HG02885 (cell line): ENCODE results near the gene TRAPPC8.
"Not testable (repeated sequence)": the region's sequence is repeated elsewhere in the genome, so short reads cannot be mapped to it uniquely, and the experiment has no call there.

ENCODE experiments used
- ATAC-seq: cut with Tn5 transposase; IDR thresholded peaks from one replicate; pipeline ENCODE4 v1.9.1; 2021; ENCODE audit warnings: mild to moderate bottlenecking; ENCODE audit not compliant: unreplicated experiment, poor library complexity

Gene TRAPPC8

GRCh38 chr18:31877900-31878299 is 65.0 kb downstream of the TRAPPC8 start:
- ATAC-seq: no peak

GRCh38 chr18:31876707-31877106 is 66.2 kb downstream of the TRAPPC8 start:
- no peak for ATAC-seq

GRCh38 chr18:31875301-31875700 is 67.6 kb downstream of the TRAPPC8 start:
- no peak for ATAC-seq

- no peak for ATAC-seq
Measured at GRCh38 chr18:31863103-31863502, 79.8 kb downstream of the TRAPPC8 start.

GRCh38 chr18:31860488-31860887 is 82.4 kb downstream of the TRAPPC8 start:
- no peak for ATAC-seq

GRCh38 chr18:31857526-31858106 is 85.3 kb downstream of the TRAPPC8 start:
- no peak for ATAC-seq

GRCh38 chr18:31850844-31851243 is 92.1 kb downstream of the TRAPPC8 start:
- ATAC-seq: no peak

- no peak for ATAC-seq
Measured at GRCh38 chr18:31840499-31840898, 102.4 kb downstream of the TRAPPC8 start.

- ATAC-seq: no peak
Measured at GRCh38 chr18:31837879-31838278, 105.0 kb downstream of the TRAPPC8 start.

- no peak for ATAC-seq
Measured at GRCh38 chr18:31835528-31836133, 107.3 kb downstream of the TRAPPC8 start.

- ATAC-seq: no peak
Measured at GRCh38 chr18:31831903-31832302, 111.0 kb downstream of the TRAPPC8 start.

- ATAC-seq: no peak
Measured at GRCh38 chr18:31830686-31831085, 112.2 kb downstream of the TRAPPC8 start.

GRCh38 chr18:31828613-31829012 is 114.3 kb downstream of the TRAPPC8 start:
- ATAC-seq: no peak

GRCh38 chr18:31826673-31827325 is 116.1 kb downstream of the TRAPPC8 start:
- not testable (repeated sequence) for ATAC-seq

- no peak for ATAC-seq
Measured at GRCh38 chr18:31825772-31826171, 117.2 kb downstream of the TRAPPC8 start.

GRCh38 chr18:31821545-31822171 is 121.3 kb downstream of the TRAPPC8 start:
- no peak for ATAC-seq

GRCh38 chr18:31819925-31820229 is 123.1 kb downstream of the TRAPPC8 start:
- ATAC-seq: no peak

GRCh38 chr18:31819106-31819924 is 123.6 kb downstream of the TRAPPC8 start:
- ATAC-seq: peak; percentile 81

GRCh38 chr18:31814132-31814531 is 128.8 kb downstream of the TRAPPC8 start:
- no peak for ATAC-seq

GRCh38 chr18:31810336-31811130 is 132.4 kb downstream of the TRAPPC8 start:
- ATAC-seq: not testable (repeated sequence)
